ENCODE results near the gene GFOD1. TPM values are rescaled to one million over a fixed set of nuclear protein-coding genes. Genes with fewer than 3 reads are reported as not detected.

GFOD1 gene
- total RNA-seq, 1 experiment from 2014 or later, result 0.62 TPM

GRCh38 chr6:13526727-13527670 lies 39.6 kb upstream of the GFOD1 start:
- in situ Hi-C loops (cut with HindIII; ENCODE audit: low pct_unique_long_range_greater_than_20kb, low sequenced_read_pairs) (no loop called here), intact Hi-C loops (cut with micrococcal nuclease; ENCODE audit: unreplicated experiment) (no loop called here)
- Histone ChIP-seq H3K9me3 (ENCODE audit: control insufficient read depth, insufficient read depth, low read depth, low read length) (no peaks in the 10 kb centered on the region), H3K4me3 (ENCODE audit: low read depth in 2 of 2, low read length in 2 of 2) (no peak overlapping the region), H3K4me1 (ENCODE audit: control insufficient read depth, insufficient read depth, low read length) (no peaks in the 10 kb centered on the region), H3K27me3 (ENCODE audit: control insufficient read depth, insufficient read depth, low read length) (no peaks in the 10 kb centered on the region), H3K27ac (ENCODE audit: low read length) (no peak overlapping the region), H3K36me3 (ENCODE audit: control insufficient read depth, insufficient read depth, low read length) (no peaks in the 10 kb centered on the region)
- no TSS peak for BruUV-seq (replicated peaks)
- ChIA-PET CTCF (interaction anchor here (0.7 kb wide), 1 partner anchor 65 kb away, joined by 8 read pairs; no protein-coding TSS in a partner anchor), POLR2A (no interaction called here)
- ATAC-seq (no peak), DNase-seq (ENCODE audit: low read depth, low spot score) (no peak)
- no peak for TF ChIP-seq REST (IDR thresholded peaks at IDR 0.05; ENCODE audit: insufficient read depth in 1 of 2, low read depth in 2 of 2, low read length in 1 of 2)
- no peak for TF ChIP-seq TCF7L2 (IDR thresholded peaks at IDR 0.05; ENCODE audit: low read depth, low read length)
- no peak for TF ChIP-seq SIN3A (IDR thresholded peaks at IDR 0.05; ENCODE audit: borderline replicate concordance, insufficient read depth, low read depth, low read length)
- TF ChIP-seq CTCF (IDR thresholded peaks at IDR 0.05), result no peak
- TF ChIP-seq POLR2AphosphoS5 (IDR thresholded peaks at IDR 0.05; ENCODE audit: low read depth, low read length), result no peak

- BruUV-seq (replicated peaks), result no TSS peak
- Histone ChIP-seq H3K27ac (ENCODE audit: low read length) (no peak overlapping the region), H3K27me3 (ENCODE audit: control insufficient read depth, insufficient read depth, low read length) (no peaks in the 10 kb centered on the region), H3K4me3 (ENCODE audit: low read depth in 2 of 2, low read length in 2 of 2) (no peak overlapping the region), H3K4me1 (ENCODE audit: control insufficient read depth, insufficient read depth, low read length) (no peaks in the 10 kb centered on the region), H3K36me3 (ENCODE audit: control insufficient read depth, insufficient read depth, low read length) (no peaks in the 10 kb centered on the region), H3K9me3 (ENCODE audit: control insufficient read depth, insufficient read depth, low read depth, low read length) (no peaks in the 10 kb centered on the region)
- ATAC-seq (no peak), DNase-seq (ENCODE audit: low read depth, low spot score) (no peak)
- ChIA-PET POLR2A (no interaction called here), CTCF (interaction anchor here (0.7 kb wide), 1 partner anchor 66 kb away, joined by 8 read pairs; no protein-coding TSS in a partner anchor)
- TF ChIP-seq SIN3A (IDR thresholded peaks at IDR 0.05; ENCODE audit: borderline replicate concordance, insufficient read depth, low read depth, low read length), result no peak
- no peak for TF ChIP-seq REST (IDR thresholded peaks at IDR 0.05; ENCODE audit: insufficient read depth in 1 of 2, low read depth in 2 of 2, low read length in 1 of 2)
- TF ChIP-seq CTCF (IDR thresholded peaks at IDR 0.05), result no peak
- intact Hi-C loops (cut with micrococcal nuclease; ENCODE audit: unreplicated experiment) (no loop called here), in situ Hi-C loops (cut with HindIII; ENCODE audit: low pct_unique_long_range_greater_than_20kb, low sequenced_read_pairs) (no loop called here)
These were observed 38.9 kb upstream of the GFOD1 start for GRCh38 chr6:13526357-13526726.

Measured in Panc1 (cell line).